Measurements from ENCODE around the gene MAST4.
"Not testable (repeated sequence)": the region's sequence is repeated elsewhere in the genome, so short reads cannot be mapped to it uniquely, and the experiment has no call there.

The MAST4 gene

DNA sequence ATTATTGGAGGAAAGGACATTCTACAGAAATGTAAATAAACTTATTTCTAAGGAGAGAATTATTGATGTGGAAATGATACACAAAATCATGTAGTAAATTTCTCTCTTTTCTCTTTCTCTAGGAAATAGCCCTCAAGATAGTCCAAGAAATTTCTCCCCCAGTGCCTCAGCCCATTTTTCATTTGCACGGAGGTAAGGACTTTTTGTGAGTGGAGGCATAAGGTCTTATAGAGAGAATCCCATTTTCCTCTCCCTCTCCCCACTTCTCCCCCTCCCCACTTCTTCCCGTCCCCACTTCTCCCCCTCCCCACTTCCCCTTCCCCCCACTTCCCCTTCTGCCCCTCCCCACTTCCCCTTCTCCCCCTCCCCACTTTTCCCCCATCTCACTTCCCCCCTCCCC is 493.8 kb downstream of the MAST4 start:
- no peak for DNase-seq (ENCODE audit: low spot score)

DNA sequence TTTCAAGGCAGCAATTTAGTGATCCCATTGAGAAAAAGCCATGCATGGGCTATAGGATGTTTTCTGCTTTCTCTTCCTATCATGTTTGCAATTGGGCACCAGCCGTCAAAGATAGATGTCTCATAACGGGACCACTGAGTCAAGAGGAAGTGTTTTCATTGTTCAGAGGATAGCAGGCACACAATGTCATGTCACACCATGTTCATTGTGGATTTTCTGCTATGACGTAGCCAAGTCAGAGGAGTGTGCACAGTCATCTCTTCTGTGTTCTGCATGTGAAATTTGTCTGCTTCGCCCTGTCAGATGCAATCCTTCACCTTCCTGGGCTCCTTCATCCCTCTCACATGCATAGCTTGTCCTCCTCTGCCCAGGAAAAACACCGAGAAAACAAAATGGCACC is 494.4 kb downstream of the MAST4 start:
- DNase-seq (ENCODE audit: low spot score), result no peak

DNA sequence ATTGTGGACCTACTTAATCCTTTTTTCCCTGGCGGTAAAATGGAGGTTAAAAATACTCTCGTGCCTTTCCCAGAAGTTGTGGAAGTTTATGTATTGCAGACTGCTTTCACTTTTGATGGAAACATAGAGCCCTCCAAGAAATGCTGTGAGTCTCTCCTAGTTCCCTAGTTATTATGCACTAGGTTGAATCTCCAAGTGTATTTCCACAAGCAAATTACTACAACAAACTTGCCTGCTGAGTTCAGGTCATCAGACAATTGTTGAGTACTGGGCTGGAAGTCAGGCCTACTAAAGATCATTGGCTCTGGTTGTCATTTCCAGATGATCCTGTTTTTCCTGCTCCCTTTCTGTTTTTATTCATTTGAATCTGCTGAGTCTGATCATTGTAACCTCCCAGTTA is 496.3 kb downstream of the MAST4 start:
- no peak for DNase-seq (ENCODE audit: low spot score)

DNA sequence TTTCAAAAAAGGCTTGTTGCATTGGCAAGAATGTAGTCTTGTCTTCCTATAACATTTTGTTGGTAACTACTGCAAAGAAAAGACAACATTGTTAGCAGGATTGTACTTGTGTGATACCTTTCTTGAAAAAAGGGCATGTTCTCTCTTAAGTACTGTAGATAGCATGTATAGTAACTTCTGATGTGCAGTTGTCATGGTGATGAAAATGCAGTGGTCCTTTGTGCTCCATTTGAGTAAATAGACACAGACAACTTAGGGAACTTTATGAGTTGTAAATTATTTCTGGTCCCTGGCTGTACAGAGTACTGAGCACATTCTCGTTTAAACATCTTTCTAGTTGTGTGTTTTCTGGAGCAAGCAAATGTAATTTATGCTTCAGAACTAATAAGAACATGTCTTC is 497.1 kb downstream of the MAST4 start:
- no peak for DNase-seq (ENCODE audit: low spot score)

DNA sequence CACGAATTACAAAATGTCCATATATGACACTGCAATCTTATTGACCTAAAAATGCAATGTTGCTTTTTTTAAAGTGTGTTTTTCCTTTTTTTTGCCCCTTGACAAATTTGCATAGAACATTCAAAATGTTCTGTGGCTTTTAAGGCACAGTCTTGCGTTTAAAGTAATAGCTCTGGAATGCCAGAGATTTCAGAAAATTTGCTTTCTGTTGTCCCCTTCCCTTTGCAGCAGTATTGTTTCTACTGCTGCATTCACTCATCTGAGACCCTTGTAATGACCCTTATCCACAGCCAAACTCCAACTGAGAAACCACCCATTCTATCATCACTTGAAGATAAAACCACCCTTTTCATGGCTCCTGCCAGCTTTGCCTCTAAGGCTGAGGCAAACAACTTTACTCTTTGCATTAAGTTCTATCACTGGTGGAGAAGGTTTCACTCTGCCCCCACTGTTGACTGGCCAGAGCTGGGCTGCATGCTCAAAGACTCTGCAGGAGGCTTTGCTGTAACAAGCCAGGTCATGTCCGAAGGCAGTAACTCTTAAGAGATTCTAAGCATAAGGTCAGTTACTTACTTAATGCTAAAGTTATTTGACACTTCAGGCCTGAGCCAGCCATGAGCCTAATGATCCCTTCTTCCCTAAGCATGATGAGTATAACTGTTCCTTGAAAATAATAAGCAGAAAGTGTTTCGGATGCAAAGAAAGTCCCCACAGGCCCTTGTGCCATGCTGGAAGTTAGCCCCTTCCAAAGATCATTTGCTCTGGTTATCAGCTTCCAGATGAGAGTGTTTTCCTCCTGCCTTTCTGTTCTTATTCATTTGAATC is 498.5 kb downstream of the MAST4 start:
- no peak for DNase-seq (ENCODE audit: low spot score)

DNA sequence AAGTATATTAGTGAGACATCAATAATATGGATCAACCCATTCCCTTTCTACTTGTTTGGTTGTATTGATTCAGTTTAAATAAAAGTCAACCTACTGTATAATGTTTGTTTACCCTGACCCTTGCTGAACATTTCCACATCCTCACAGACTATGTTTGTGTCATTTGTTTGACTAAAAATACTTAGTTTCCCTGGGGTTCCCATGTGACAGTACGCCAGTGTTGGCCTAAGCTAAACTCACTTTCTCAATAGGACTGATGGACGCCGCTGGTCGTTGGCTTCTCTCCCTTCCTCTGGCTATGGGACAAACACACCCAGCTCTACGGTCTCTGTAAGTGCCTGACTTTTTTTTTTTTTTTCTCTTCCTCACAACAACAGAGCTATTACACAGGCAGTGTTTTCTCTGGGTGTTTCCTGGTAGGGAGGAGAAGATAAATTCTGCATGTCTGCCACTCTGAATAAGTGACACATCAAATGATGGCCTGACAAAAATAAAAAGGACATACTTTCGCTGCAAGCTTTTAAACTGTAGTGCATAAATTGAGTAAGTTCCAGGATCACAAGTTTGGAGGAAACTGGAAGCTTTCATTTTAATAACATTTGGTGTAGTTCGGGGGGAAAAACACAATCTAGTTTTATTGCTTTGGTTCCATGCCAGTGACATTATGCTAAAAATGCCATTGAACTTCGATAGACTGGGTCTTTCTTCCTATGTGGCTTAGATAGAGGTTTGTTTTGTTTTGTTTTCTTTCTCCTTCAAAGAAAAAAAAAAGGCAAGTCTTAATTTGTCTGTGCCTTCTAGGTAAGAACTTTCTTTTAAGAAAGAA is 499.4 kb downstream of the MAST4 start:
- no peak for DNase-seq (ENCODE audit: low spot score)

DNA sequence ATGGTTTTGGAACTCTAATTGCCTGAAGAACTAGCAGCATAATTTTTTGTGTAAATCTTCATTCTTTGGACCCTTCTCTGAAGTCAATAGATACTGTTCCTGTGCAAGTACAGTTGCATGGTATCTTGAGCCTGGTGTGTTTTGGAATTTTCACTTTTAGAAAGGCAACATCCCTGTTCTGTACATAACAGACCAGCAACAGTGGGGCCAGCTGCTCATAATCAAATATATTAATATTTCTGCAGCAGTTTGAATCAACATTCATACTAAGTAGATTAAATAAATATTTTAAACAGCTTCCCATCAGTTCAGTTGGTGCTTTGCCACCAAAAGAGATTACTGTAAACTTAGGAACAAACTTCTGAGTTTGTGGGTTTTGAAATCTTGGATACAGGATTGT is 502.5 kb downstream of the MAST4 start:
- DNase-seq (ENCODE audit: low spot score), result no peak

DNA sequence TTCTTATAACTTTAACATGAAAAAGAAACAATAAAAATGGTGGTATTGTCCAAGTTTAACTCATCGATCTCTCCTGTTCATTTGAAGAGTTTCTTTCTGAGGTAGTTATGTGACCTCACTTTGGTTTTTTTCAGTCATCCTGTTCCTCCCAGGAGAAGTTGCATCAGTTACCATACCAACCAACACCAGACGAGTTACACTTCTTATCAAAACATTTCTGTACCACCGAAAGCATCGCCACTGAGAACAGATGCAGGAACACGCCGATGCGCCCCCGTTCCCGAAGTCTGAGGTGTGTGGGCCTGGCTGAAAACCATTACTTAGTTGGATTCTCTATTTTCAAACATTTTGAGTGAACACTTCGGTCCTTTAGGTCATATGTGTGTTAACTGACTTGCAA is 504.1 kb downstream of the MAST4 start:
- no peak for DNase-seq (ENCODE audit: low spot score)

DNA sequence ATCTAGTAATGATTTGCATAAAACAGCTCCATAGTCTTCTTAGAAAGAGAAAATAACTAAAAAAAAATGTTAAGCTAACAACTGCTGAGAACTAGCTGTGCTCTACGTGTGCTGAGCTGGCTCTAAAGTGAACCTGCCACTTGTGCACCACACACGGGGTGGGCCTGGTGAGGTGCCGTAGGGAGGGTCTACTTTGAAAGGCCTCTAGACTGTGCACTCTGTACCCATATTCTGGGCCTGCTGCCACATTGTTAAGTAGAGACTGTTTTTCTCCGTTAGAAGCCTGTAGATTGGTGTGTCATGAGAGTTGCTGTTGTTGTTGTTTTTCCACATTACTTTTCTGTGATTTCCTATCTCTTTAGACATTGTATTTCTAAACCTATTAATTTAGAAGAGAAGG is 506.5 kb downstream of the MAST4 start:
- no peak for DNase-seq (ENCODE audit: low spot score)

DNA sequence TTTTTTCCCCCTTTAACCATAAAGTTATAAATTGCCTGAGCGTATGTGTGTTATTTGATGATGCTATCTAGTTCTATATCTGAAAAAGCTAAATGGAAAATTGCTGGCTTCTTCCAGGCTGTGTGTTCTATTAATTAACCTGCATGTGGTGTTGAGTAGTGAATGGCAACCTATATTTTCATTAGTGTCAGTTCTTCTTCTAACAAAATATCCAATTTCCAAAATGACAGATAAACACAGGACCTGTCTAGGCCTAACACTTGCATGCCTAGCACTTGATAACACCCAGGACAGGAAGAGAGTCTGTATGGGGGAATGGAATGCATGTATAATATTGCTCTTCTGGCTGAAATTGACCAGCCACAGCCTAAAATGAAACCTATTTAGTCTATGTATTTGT is 508.7 kb downstream of the MAST4 start:
- DNase-seq (ENCODE audit: low spot score), result no peak

DNA sequence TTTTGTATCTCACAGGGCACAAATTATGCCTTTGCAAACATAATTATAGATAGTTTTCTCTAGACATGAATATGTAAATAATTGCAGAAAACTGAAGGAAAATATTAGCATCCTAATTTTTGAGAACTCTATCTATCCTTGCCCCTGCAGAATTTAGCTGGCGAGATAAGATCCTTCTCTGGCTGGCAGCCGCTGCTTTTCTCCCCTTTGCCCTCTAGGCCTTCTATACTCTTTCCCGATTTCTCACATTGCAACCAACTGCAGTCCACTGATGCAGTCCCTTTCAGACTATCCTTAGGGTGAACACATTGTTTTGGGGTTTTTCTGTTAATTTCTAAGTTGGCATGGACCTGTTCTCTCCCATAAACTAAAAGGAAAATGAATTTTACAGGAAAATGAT is 509.1 kb downstream of the MAST4 start:
- no peak for DNase-seq (ENCODE audit: low spot score)

DNA sequence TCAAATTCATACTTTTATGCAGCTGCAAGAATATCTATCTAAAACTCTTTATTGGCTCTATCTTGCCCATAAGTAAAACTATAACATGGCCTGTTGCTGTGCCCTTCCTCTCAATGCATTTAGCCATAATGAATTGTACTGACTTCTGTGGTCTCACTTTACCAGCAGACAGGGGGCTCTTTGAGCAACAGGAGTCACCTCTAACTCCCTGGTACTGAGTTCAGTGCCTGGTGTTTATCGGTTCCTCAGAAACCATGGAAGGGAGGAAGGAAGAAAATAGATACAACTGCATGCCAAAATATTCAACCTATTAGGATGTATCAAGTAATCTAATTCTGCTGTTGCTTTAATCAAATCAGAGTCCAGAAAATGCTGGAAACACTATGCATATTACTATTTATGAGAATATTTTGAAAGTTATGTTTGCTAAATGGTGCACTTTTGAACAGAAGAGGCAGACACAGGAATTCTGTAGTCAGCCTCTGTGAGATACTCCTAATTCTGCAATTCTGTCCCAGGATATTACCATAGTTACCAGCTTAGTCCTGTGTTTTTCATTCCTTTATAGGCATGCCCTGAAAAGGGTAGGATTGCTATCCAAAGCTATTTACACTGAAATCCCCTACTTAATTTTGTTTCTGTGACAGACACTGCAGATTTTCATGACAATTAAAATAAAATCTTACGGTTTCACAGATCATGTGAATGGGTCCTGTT is 510.6 kb downstream of the MAST4 start:
- no peak for DNase-seq (ENCODE audit: low spot score)

DNA sequence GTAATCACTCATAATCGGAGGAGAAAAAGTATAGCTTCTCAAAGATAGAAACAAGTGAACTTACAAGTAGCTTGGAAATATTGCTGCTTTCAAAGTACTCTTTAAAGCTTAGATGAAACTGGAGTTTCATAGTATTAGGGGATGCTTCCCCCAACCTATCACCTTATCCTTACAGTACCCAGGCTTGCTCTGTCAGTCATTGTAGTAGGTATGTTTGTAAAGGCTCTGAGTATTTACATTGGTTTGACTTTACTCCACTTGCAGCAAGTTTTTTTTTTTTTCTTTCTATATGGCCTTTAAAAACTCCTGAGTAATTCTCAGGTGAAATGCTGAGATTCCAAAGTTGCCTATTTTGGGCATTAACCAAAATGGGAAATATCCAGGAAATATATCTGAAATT is 515.6 kb downstream of the MAST4 start:
- DNase-seq (ENCODE audit: low spot score), result no peak

DNA sequence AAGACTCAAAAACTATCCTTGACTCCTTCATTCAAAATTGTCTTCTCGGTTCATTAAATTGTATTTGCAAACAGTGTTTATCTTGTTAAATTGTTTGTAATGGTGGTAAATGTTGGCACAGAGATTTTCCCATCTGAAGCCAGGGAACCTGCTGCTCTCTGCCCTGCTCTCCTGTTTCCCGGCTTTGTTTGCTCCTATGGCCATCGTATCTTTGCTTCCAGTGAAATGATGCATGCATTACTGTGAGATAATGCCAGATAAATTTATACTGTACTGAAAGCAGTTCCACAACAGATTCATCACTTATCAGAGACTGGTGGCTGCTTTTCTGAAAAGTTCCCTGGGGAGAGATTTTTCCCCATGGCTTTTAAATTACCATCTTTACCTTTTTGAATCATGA is 519.1 kb downstream of the MAST4 start:
- DNase-seq (ENCODE audit: low spot score), result no peak

DNA sequence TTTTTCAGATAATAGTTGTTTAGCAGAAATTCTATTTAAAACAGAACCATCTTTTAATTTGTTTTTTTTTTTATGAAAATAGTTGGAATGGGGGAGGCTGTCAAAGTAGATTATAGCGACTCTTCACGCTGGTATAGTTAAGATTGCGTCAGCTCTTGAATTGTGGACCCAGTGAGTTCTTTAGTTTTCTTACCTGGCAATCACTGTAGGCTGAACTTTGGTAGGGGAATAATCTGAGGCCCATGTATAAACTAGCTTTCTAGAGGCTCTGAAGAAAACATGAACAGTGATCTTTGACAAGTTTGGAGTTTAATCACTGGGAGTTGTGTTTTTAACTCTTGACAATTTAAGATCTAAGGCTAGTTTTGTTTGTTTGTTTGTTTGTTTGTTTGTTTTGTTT is 519.6 kb downstream of the MAST4 start:
- DNase-seq (ENCODE audit: low spot score), result no peak

DNA sequence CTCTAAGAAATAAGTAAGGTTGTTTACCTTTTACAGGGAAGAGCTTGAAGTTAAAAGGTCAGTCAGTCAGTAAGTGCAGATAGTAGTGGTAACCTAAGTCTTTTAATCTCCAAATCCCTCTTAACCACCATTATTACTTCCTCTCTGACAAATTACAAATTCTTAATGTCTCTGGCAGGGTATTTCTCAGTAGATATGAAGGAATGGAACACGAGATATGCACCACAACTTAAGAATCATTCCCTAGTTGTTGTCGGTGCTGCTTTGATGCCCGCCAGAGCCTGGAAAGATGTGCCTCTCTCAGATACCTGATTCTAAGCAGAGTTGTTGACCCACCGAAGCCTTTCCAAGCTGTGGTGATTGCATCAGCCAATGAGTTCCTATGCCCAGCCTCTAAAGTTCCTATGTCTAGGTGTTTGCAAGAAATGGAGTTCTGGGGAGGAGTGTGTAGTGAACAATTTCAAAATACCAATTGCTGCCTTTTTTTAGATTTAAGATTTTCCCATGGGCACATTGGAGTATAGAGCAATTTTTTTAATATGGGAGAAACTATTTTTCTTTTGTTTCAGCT is 521.9 kb downstream of the MAST4 start:
- no peak for DNase-seq (ENCODE audit: low spot score)

DNA sequence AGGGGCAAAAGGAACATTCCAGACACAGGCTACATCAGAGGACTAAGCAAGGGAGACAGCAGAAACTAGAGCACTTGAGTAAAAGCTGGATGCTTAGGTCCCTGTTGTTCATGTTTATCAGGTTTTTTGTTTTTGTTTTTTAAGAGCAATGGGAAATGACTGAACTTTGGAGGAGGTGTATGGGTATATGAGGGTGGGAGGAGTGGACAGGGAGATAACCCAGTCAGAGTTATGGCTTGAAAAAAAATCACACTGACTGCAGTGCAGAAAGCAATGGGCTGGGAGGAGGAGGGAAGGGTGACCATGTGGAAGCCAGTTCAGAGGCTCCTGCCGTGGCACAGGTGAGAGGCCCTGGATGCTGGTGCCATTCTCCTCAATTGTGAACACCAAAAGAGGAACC is 522.8 kb downstream of the MAST4 start:
- DNase-seq (ENCODE audit: low spot score), result no peak

DNA sequence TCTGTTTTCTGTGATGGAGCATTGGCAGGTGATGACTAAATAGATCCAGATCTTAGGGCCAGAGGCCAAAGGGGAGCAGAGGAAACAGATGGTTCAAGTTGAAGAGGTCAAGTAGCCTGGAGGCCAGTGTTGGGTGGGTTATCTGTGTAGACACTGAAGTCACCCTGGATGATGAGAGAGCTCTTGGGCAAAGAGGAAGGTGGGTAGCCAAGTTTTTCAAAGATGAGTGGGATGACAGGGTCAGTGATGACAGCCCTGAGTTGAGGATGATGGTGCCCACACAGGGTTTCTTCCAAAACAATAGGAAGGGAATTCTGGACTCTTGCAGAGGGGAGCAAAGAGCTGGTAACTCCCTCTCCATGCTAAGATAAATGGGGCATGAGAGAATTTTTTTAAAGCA is 523.8 kb downstream of the MAST4 start:
- DNase-seq (ENCODE audit: low spot score), result no peak

DNA sequence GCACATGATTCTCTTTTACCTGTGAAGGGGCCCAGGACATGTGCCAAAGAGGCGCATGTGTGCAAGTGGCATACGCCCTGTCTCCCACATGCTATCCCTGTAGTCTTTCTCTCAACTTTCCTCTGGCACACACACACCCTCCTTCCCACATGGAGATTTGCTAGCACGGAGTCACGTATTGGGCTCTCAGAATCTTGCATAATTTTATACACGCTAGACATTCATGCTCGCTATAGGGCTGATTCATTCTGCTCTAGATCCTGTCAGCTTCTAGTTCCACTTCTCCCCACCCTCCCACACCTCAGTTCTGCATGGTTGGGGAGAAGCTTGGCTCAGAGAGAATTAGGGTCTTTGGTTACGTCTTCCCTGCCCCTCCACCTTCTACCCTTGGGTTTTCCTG is 527.6 kb downstream of the MAST4 start:
- DNase-seq (ENCODE audit: low spot score), result no peak

DNA sequence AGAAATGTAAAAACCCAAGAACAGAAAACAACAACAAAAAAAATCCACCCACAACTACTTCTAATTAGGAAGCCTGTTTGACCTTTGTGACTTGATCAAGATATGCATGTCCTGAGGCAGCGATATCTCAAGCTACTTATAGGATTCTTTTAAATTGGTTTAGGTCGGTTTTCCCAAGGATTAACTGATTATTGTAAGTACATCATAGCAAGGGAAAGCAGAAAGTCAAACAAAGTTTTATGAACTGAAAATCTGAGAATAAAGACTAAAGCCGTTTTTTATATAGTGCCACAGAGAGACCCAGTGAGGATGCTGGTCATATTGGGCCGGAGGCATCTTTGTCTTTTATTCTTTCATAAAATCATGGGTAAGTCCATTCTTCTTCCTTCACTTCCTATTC is 528.4 kb downstream of the MAST4 start:
- DNase-seq (ENCODE audit: low spot score), result no peak

DNA sequence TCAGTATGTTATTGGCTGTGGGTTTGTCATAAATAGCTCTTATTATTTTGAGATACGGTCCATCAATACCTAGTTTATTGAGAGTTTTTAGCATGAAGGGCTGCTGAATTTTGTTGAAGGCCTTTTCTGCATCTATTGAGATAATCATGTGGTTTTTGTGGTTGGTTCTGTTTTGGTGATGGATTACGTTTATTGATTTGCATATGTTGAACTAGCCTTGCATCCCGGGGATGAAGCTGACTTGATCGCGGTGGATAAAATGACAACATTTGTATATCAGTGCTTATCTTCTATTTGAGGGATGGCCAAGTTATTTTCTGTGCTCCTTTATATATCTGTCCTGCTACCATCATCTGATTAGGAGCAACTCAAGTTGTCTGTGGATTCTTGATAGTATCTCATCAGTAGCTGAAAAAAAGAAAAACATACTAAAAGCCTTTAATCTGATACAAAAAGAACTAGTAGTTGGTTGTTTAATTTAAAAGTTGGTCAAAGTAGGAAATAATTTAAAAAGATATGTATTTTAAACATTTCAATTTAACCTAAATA is 531.2 kb downstream of the MAST4 start:
- not testable (repeated sequence) for DNase-seq (ENCODE audit: low spot score)

DNA sequence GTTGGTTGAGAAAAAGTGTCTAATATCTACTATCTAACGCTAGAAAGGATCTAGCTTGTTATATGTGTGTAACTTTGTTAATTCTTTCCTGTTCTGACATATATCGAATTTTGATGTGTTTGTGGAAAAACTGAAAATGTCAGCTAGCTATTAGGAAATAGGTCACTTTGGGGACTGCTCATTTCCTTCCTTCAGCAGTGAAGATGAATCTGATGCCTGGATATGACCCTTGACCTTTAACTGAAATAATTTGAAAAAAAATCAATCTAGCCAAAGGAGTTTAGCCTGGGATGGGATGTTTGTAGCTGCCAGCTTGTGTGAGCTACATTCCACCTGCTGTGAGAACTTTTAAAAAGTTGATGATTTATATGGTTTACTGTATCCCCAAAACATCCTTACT is 533.6 kb downstream of the MAST4 start:
- no peak for DNase-seq (ENCODE audit: low spot score)
